Activated CD4-positive, alpha-beta T cell treated with anti-CD3 and anti-CD28 coated beads, Interleukin-2, Interleukin-4, amounts not matched to agents 100 ng/mL and 50 ng/mL, durations not matched to agents 16 hours and 8 hours (primary cell): ENCODE data around the gene ZNF620.
"Not testable (repeated sequence)": the region's sequence is repeated elsewhere in the genome, so short reads cannot be mapped to it uniquely, and the experiment has no call there.

Experiments
- DNase-seq: peaks from one replicate; pipeline ENCODE4 v3.0.0-alpha.2; 2020; ENCODE audit warnings: low spot score

ZNF620 gene

DNA sequence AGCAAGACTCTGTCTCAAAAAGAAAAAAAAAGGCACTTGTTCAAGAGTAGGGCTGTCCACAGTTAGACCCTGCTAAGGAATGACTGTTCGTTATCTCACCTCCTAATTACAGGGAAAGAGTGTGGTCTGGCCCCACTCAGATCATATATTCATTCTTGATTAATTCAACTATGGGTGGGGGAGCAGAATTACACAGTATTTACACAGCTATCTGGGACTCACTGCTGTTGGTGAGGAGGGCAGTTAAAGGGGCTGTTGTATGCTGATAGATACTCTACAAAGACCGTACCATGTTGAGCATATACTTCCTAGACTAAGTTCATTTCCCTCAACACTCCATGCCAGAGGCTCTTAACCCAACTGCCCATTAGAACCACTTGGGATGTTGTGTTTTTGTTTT is 3.8 kb upstream of the ZNF620 start:
- DNase-seq: no peak

DNA sequence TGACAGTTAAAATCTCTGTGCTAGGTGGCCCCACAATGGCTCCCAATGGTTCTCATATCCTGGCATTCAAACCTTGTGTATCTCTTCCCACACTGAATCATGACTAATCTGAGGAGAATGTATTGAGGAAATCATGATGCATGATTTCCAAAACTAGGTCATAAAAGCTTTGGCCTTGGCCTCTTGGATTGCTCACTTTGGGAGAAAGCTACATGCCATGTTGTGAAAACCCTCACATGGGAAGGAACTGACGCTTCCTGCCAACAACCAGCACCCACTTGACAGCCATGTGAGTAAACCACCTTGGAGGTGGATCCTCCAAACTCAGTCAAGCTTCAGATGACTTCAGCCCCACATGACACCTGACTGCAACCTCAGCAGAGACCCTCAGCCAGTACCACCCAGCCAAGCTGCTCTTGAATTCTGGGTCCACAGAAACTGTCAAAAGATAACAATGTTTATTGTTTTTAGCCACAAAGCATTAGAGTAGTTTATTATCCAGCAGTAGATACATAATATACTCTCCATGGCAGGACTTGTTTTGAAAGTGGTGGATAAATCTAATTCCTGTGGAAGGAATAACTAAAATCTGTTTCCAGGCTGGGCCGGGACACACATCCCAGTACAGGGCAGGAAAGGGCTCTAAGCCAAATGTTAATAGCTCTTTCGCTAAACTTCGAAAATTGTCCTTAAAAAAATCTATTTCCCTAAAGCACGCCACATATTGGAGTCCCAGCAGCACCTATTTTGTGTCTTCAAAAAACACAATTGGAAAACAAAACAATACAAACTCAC is 1.0 kb upstream of the ZNF620 start:
- DNase-seq: no peak

DNA sequence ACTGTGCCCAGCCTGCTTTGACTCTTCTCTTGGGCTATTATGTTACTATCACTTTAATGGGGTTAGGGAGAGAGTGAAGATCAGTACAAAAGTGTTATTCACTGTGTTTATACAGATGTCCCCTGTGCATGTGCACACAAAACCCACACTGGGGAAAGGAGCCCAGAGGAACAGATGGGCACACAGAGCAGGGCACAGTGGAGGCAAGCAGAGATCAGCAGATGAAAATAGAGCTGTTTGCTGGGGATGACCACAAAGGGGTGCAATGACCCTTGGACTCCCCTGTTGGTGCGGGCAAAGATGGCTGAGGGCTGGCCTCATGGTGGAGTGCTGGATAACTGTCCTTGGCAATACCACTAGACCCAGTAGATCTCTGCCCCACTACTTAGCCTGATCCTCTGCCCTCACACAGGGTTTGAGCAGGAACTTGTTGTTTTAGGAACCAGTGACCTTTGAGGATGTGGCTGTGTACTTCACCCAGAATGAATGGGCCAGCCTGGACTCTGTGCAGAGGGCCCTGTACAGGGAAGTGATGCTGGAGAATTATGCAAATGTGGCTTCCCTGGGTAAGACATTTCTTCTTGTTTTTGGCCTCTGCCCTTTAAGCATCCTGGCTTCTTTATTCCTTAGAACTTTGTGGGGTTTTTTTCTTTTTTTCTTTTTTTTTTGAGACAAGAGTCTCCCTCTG is 5.3 kb downstream of the ZNF620 start:
- DNase-seq: no peak

DNA sequence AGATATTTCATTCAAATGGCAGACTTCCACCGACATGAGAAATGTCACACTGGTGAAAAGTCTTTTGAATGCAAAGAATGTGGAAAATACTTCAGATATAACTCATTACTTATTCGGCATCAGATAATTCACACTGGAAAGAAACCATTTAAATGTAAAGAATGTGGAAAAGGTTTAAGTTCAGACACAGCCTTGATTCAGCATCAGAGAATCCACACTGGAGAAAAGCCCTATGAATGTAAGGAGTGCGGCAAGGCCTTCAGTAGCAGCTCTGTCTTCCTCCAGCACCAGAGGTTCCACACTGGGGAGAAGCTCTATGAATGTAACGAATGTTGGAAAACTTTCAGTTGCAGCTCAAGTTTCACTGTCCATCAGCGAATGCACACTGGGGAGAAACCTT is 10.4 kb downstream of the ZNF620 start:
- DNase-seq: no peak

DNA sequence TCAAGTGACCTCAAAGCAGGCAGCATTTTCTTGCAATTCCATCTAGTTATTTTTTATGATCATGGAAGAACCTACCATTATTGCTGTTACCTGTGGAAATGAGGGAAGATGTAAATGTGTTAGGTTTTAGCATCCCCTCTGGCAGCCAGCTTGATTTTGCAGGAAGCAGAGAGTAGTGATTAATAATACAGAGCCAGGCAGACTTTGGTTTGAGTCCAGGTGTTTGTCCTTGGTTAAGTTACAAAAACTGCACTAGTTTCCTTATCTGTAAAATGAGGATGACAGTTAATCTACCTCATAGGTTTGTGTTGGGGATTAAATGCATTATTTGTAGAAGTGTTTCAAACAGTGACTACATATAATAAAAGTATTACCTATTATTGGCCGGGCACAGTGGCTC is 12.2 kb downstream of the ZNF620 start:
- DNase-seq: no peak

DNA sequence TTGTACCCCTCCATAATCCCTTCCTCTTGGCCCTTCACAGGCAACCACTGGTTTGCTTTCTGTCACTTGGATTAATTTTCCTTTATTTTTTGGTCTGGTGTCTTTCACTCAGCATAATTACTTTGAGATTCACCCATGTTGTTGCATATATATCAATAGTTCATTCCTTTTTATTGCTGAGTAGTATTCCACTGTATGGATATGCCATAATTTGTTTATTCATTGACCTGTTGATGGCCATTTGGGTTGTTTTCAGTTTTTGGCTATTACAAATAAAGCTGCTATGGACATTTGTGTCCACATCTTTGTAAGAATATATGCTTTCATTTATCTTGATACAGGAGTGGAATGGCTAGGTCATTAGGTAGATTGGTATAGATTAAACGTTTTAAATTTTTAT is 13.0 kb downstream of the ZNF620 start:
- DNase-seq: no peak

DNA sequence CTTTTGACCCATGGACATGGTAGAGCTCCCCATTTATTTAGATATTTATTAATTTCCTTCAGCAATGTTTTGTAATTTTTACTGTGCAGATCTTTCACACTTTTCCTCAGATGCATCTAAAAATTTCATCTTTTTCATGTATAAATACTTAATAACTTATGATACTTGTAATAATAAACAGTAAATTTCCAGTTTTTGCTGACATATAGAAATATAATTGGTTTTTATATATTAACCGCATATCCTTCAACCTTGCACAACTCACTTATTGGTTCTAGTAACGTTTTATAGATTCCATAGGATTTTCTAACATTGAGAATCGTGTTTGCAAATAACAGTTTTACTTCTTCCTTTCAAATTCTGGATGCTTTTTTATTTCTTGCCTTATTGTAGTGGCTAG is 15.4 kb downstream of the ZNF620 start:
- no peak for DNase-seq

DNA sequence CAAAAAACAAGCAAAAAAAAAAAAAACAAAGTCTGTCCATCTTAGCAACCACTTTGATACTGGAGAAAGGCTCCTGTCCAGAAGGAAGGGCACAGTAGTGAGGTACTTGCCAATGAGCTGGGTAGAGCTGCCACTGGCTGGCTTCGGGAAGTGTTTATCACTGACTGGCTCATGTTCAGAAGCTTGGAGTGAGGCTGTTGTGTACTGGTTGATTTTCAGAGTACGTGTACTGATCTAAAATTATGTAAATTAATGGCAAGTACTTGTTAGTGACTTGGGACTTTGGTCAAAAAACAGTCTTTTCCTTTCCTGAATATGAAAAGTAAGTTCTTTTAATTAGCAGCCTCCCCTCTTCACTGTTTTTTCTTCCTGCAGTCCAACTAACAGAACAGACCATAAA is 17.9 kb downstream of the ZNF620 start:
- no peak for DNase-seq

DNA sequence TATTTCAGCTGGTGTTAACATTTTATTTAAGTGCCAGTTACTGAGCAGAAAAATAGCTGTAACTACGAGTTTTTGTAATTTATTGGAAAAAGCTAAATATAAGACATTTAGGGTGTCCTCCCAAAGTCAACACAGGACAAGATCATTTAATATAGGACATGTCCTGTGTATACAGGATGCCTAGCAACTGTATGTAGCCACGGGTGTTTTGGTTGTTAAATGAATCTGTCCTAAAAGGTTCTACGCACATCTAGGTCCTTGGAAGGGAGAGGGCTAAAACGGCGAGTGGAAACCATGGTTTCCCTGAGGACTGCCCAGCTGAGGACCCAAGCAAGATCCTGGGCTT is 18.4 kb downstream of the ZNF620 start:
- DNase-seq: no peak

DNA sequence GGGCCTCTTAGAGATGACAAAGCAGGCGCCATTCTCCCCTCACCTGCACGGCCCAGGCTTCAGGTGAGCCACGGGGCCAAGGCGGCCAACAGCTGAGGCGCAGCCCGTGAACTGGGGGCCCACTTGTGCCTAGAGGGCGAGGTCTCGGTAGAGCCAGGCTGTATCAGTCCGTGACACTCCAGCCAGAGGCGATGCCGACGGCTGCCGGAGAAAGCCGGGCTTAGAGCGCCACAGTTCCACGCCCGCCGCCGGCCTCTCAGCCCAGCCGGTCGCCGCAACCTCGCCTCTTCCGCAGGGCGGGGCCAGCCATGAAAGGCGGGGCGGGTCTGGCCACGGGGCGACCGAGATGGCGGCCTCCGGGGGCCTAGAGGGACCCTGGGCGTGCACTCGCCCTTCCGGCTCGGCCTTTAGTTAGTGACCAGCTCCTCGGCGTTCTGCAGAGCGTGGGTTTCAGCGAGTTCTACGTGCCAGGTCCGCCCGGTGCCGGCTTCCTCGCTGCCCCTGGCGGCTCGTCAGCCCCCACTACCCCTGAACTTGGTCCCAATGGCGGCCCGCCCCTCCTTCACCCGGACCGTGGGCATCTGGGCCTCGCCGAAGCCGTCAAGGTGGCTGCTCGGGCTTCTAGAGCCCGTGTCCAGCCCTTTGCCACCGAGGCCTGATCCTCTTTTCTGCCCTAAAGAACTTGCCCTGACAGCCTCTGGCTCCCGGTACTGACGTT is 18.9 kb downstream of the ZNF620 start, which contains the start of gene ZNF621:
Gene ZNF621, plus strand, starts transcription at position 393 of the 718 bp plus-strand sequence. CDS start 881 bp downstream, outside the sequence.
- DNase-seq: peak; percentile 85

DNA sequence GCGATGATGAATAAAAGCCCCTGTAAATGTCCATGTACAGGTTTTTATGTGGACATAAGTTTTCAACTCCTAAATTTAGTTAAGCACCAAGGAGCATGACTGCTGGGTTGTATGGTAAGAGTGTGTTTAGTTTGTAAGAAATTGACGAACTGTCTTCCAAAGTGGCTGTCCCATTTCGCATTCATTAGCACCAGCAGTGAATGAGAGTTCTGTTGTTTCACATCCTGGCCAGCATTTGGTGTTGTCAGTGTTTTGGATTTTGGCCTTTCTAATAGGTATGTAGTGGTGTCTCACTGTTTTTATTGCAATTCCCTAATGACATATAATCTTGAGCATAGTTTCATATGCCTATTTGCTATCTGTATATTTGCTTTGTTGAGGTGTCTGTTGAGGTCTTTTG is 22.6 kb downstream of the ZNF620 start:
- DNase-seq: no peak

DNA sequence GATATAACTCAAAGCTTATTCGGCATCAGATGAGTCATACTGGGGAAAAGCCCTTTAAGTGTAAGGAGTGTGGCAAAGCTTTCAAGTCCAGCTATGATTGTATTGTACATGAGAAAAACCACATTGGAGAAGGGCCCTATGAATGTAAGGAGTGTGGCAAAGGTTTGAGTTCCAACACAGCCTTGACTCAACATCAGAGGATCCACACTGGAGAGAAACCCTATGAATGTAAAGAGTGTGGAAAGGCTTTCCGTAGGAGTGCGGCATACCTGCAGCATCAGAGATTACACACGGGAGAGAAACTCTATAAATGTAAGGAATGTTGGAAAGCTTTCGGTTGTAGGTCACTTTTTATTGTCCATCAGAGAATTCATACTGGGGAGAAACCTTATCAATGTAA is 26.4 kb downstream of the ZNF620 start:
- DNase-seq: no peak

DNA sequence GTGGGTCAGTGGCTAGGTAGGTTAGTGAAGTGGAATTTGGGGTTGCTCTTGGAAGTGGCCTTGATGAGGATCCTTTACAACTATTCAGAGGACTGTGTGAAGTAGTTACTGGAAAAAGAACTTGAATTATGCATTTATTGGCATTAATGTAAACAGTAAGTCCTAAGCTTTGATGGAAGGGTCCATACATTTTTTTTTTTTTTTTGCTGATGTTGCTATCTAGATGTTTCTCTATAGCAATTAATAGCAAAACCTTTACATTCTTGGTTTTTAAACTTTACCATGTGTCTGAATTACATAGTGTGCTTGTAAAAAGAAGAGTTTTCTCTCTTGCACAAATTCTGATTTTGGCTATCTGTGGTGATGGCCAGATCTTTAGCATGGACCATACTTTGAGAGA is 28.4 kb downstream of the ZNF620 start:
- no peak for DNase-seq

DNA sequence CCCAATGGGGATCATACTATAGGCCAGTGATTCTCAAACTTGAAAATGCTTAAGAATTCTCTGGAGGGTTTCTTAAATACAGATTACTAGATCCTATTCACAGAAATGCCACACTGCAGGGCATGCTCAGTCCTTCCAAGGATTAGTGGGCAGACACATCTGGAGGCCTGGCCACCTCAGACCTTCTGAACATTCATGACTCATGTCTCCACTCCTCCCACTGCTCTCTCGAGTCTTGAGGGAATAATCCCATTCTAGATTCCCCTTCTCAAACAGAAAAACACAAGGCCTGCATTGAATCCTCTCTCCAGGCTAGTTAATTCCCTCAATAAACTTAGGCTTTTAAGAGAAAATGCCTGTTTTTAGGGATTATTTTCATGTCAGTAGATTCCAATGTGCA is 41.0 kb downstream of the ZNF620 start:
- DNase-seq: no peak

DNA sequence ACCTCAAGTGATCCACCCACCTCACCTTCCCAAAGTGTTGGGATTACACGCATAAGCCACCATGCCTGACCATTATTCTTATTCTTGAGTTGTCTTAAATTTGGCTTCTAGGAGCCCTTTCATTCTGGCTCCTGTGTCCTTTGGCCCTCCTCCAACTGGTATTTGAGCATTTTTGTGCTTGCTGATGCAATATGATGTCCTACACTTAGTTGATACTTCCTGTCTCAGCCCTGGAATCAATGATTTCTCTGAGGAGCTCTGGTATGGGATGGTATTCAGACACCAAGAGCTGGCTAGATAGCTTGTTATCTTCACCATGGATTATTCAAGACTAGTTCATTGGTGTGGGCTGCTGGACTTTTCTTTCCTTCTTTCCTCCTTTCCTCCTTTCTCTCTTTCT is 44.3 kb downstream of the ZNF620 start:
- no peak for DNase-seq

DNA sequence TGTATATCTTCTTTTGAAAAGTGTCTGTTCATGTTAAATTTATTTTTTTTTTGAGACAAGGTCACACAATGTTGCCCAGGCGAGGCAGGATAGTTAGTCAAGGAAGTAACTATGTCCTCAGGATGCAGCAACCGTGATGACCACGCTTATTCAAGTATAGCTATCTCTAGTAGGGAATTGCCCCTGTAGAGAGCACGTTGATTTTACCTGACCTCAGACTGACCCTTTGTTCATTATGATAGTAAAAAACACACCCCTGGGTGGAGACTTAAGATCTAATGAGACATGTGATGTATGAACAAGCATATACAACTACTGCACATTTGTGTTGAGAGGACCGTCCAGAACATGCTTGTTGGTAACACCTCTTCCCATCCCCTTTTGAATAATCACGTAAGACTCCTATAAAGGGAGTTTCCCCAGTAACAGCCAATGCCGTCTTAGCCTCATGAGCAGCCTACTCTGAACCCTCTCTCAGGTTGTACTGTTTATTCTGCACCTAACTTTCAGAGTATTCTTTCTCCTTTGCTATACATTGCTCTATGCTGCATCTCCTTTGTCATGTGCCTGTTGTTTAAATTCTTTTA is 51.8 kb downstream of the ZNF620 start:
- DNase-seq: no peak

DNA sequence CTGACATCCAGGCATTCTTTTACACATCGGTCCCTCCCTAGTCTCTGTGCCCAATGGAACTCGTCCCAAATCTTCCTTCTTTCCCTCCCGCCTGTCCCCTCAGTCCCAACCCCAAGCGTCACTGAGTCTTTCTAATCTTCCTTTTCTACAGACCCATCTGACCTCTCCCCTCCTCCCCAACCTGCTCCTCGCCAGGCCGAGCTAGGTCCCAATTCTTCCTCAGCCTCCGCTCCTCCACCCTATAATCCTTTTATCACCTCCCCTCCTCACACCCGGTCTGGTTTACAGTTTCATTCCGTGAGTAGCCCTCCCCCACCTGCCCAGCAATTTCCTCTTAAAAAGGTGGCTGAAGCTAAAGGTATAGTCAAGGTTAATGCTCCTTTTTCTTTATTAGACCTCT is 56.6 kb downstream of the ZNF620 start:
- DNase-seq: not testable (repeated sequence)

DNA sequence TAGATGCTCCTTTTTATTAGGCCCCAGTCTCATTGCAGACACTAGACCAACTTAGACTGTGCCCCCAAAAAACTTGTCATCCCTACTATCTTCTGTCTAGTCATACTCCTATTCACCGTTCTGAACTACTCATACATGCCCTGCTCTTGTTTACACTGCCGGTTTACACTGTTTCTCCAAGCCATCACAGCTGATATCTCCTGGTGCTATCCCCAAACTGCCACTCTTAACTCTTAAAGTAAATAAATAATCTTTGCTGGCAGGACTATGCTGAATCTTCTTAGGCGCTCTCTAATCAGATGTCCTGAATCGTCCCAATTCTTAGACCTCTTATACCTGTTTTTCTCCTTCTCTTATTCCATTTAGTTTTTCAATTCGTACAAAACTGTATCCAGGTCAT is 59.8 kb downstream of the ZNF620 start:
- not testable (repeated sequence) for DNase-seq

DNA sequence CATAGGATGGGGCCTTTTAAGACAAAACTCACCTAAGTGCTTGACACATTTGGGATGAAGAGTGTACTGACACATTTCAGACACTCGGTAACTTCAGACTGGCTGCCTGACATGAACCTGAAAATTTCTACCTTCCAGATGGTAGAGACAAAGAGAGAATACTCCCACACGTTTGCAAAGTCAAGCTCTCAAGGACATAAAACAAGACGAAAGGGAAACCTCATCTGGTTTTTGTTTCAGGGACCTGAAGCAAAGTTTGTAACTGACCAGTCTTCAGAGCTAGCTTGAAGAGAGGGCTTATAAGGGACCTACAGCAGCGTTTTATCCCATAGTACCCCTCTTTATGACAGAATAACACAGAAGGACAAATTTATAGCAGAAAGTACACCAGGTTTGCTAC is 60.9 kb downstream of the ZNF620 start:
- no peak for DNase-seq
